SU-DHL-6 (cell line): ENCODE measurements around the gene FAM107B.

ENCODE experiments used
- EZH2phosphoT487 ChIP-seq: fragments of 200-600 bp; sonication (generic), shearing (Covaris generic); conservative IDR thresholded peaks from 2 replicates; pipeline ENCODE4 v1.6.1; 2018; ENCODE audit warnings: mild to moderate bottlenecking, antibody characterized with exemption, low read length, moderate library complexity, mixed read lengths
- TF ChIP-seq, protein P1 (sequence below): fragments of 200-600 bp; sonication (generic); IDR thresholded peaks from one replicate; pipeline ENCODE4 v1.5.1; 2017; ENCODE audit warnings: antibody characterized with exemption, mild to moderate bottlenecking, low read length, moderate library complexity; ENCODE audit not compliant: insufficient read depth, poor library complexity, severe bottlenecking

DNA sequence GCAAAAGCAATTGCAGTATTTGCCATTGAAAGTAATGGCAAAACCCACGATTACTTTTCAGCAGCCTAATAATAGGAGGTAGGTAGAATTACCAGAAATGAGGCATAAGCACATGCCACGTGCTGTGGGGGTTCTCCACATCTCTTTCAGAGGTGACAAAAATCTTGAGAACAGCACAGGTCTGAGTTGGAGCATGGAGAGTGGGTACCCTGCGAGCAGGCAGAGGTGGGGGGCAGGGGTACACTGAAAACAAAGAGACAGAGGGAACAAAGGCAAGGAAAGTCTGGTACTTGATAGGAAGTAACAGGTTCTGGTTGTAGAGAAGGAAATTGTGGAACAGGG lies 75.9 kb downstream of the FAM107B start:
- TF ChIP-seq, protein P1, sequence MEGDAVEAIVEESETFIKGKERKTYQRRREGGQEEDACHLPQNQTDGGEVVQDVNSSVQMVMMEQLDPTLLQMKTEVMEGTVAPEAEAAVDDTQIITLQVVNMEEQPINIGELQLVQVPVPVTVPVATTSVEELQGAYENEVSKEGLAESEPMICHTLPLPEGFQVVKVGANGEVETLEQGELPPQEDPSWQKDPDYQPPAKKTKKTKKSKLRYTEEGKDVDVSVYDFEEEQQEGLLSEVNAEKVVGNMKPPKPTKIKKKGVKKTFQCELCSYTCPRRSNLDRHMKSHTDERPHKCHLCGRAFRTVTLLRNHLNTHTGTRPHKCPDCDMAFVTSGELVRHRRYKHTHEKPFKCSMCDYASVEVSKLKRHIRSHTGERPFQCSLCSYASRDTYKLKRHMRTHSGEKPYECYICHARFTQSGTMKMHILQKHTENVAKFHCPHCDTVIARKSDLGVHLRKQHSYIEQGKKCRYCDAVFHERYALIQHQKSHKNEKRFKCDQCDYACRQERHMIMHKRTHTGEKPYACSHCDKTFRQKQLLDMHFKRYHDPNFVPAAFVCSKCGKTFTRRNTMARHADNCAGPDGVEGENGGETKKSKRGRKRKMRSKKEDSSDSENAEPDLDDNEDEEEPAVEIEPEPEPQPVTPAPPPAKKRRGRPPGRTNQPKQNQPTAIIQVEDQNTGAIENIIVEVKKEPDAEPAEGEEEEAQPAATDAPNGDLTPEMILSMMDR, result no peak
- no peak for TF ChIP-seq EZH2phosphoT487
